HCT116 (cell line): ENCODE data around the gene PPM1J. TPM values are rescaled to one million over a fixed set of nuclear protein-coding genes. Genes with fewer than 3 reads are reported as not detected.

Experiments used
- ATAC-seq: fragments of 200-7000 bp; cut with Tn5 transposase; 2 replicates; pipeline ENCODE4 v1.9.1; 2020; ENCODE audit warnings: mild to moderate bottlenecking, moderate library complexity
- BruUV-seq: library from RNA; stranded (reverse); fragments of 400-500 nt; replicated peaks from 2 replicates; lab custom pipeline; 2021; lab: Mats Ljungman, UMichigan
- CTCF ChIA-PET: fragments of 300-600 bp; sonication (Branson Sonifier 250); formaldehyde crosslinking; loops from one replicate; lab custom pipeline; 2021; ENCODE audit warnings: antibody characterized with exemption; lab: Charles Lee
- POLR2A ChIA-PET: fragments of 300-600, 350-600 bp; sonication (Branson Sonifier 250); formaldehyde crosslinking; loops from one replicate; lab custom pipeline; 2021; ENCODE audit warnings: antibody characterized with exemption; lab: Charles Lee
- RAD21 ChIA-PET, 2 experiments: fragments of 300-600 bp; sonication (Branson Sonifier 250); formaldehyde crosslinking; loops; one replicate each; lab custom pipeline; 2023; ENCODE audit warnings: low total read pairs in 2 of 2; ENCODE audit not compliant: uncharacterized antibody in 2 of 2, unreplicated experiment in 2 of 2, low non-redundant PET in 1 of 2; lab: Charles Lee
- DNase-seq: peaks from one replicate; pipeline ENCODE4 v3.0.0-alpha.2; 2010; ENCODE audit warnings: low read depth, low spot score
- H2AFZ ChIP-seq: fragments of 200-600 bp; shearing (Covaris generic), sonication (generic); 2 replicates; pipeline ENCODE4 v1.6.1; 2017; ENCODE audit warnings: low read depth, mixed run types, mixed read lengths, antibody characterized with exemption, low read length; ENCODE audit not compliant: poor library complexity, severe bottlenecking
- H3K27ac ChIP-seq: 2 replicates; pipeline ENCODE4 v1.5.1; 2012; ENCODE audit warnings: low read depth, low read length
- H3K27me3 ChIP-seq: fragments of 200-600 bp; sonication (generic); 2 replicates; pipeline ENCODE4 v1.6.1; 2016; ENCODE audit warnings: mixed run types, low read length, mixed read lengths; ENCODE audit not compliant: insufficient read depth
- H3K36me3 ChIP-seq, 2 experiments: fragments of 200-500 bp in 1 of 2; fragments of 200-600 bp in 1 of 2; sonication (Bioruptor generic) in 1 of 2; sonication (generic) in 1 of 2; 2 replicates each; pipeline versions ENCODE4 v1.5.1 to v1.6.1; 2014 to 2016; ENCODE audit warnings: low read length in 2 of 2, inconsistent platforms in 1 of 2, mixed read lengths in 1 of 2, mixed run types in 1 of 2; ENCODE audit not compliant: insufficient read depth in 2 of 2, control insufficient read depth in 1 of 2
- H3K4me1 ChIP-seq, 2 experiments: fragments of 200-600 bp in 1 of 2; sonication (generic) in 1 of 2; 2 replicates each; pipeline versions ENCODE4 v1.5.1 to v1.6.1; 2012 to 2017; ENCODE audit warnings: low read length in 2 of 2, inconsistent platforms in 1 of 2, mild to moderate bottlenecking in 1 of 2, mixed read lengths in 1 of 2, mixed run types in 1 of 2, moderate library complexity in 1 of 2; ENCODE audit not compliant: insufficient read depth in 2 of 2, control insufficient read depth in 1 of 2
- H3K4me2 ChIP-seq: fragments of 200-600 bp; sonication (generic); 2 replicates; pipeline ENCODE4 v1.6.1; 2017; ENCODE audit warnings: mixed run types, low read length, mixed read lengths
- H3K4me3 ChIP-seq, 2 experiments: fragments of 200-600 bp in 1 of 2; sonication (generic) in 1 of 2; replicated peaks in 1 of 2; 2 replicates each; pipeline ENCODE4 v1.5.1; 2011 to 2016; ENCODE audit warnings: low read length in 2 of 2, control low read depth in 1 of 2, low read depth in 1 of 2, mild to moderate bottlenecking in 1 of 2, mixed read lengths in 1 of 2, mixed run types in 1 of 2
- H3K79me2 ChIP-seq: fragments of 200-600 bp; sonication (generic); 2 replicates; pipeline ENCODE4 v1.6.1; 2017; ENCODE audit warnings: mild to moderate bottlenecking, mixed run types, low read length, moderate library complexity, mixed read lengths; ENCODE audit not compliant: insufficient read depth
- H3K9ac ChIP-seq: fragments of 200-600 bp; sonication (generic); 2 replicates; pipeline ENCODE4 v1.6.1; 2016; ENCODE audit warnings: low read length, mixed read lengths
- H3K9me2 ChIP-seq: fragments of 200-600 bp; sonication (generic), shearing (Covaris generic); 2 replicates; pipeline ENCODE4 v1.6.1; 2017; ENCODE audit warnings: mixed run types, mild to moderate bottlenecking, moderate library complexity; ENCODE audit not compliant: insufficient read depth
- H3K9me3 ChIP-seq, 2 experiments: fragments of 200-500 bp in 1 of 2; fragments of 200-600 bp in 1 of 2; sonication (Bioruptor generic) in 1 of 2; sonication (generic) in 1 of 2; 2 replicates each; pipeline ENCODE4 v1.6.1; 2014 to 2017; ENCODE audit warnings: low read length in 2 of 2, mixed read lengths in 2 of 2, inconsistent platforms in 1 of 2, low read depth in 1 of 2, mild to moderate bottlenecking in 1 of 2, mixed run types in 1 of 2, moderate library complexity in 1 of 2; ENCODE audit not compliant: control insufficient read depth in 1 of 2, insufficient read depth in 1 of 2
- H4K20me1 ChIP-seq: fragments of 200-600 bp; sonication (generic), shearing (Covaris generic); 2 replicates; pipeline ENCODE4 v1.6.1; 2017; ENCODE audit warnings: mixed run types, mild to moderate bottlenecking, moderate library complexity; ENCODE audit not compliant: insufficient read depth
- ATF3 ChIP-seq: IDR thresholded peaks from 2 replicates; pipeline ENCODE4 v1.6.1; 2012
- CEBPB ChIP-seq: IDR thresholded peaks from 2 replicates; pipeline ENCODE4 v1.6.1; 2012; ENCODE audit warnings: low read depth
- EGR1 ChIP-seq: IDR thresholded peaks from 2 replicates; pipeline ENCODE4 v1.6.1; 2012; ENCODE audit warnings: low read depth
- EZH2 ChIP-seq: fragments of 200-600 bp; sonication (generic); IDR thresholded peaks from 2 replicates; pipeline ENCODE4 v1.6.1; 2017; ENCODE audit warnings: antibody characterized with exemption, mixed run types
- FOSL1 ChIP-seq: IDR thresholded peaks from 2 replicates; pipeline ENCODE4 v1.6.1; 2012; ENCODE audit warnings: low read depth
- JUND ChIP-seq: IDR thresholded peaks from 2 replicates; pipeline ENCODE4 v1.6.1; 2012
- POLR2AphosphoS5 ChIP-seq: IDR thresholded peaks from 2 replicates; pipeline ENCODE4 v1.6.1; 2011; ENCODE audit warnings: mild to moderate bottlenecking, low read depth, low read length, moderate library complexity
- RAD21 ChIP-seq: IDR thresholded peaks from 2 replicates; pipeline ENCODE4 v1.6.1; 2012; ENCODE audit warnings: low read depth, mild to moderate bottlenecking
- SIN3A ChIP-seq: IDR thresholded peaks from 2 replicates; pipeline ENCODE4 v1.6.1; 2012; ENCODE audit warnings: low read depth
- SP1 ChIP-seq: IDR thresholded peaks from 2 replicates; pipeline ENCODE4 v1.6.1; 2012; ENCODE audit warnings: low read depth
- TCF7L2 ChIP-seq: IDR thresholded peaks from 2 replicates; pipeline ENCODE4 v1.7.0; 2011; ENCODE audit warnings: borderline replicate concordance, inconsistent platforms; ENCODE audit not compliant: insufficient read depth, insufficient read length; ENCODE audit errors: extremely low read depth
- YY1 ChIP-seq: IDR thresholded peaks from 2 replicates; pipeline ENCODE4 v1.6.1; 2011; ENCODE audit warnings: low read length, low read depth, moderate library complexity, mild to moderate bottlenecking; ENCODE audit not compliant: insufficient replicate concordance; ENCODE audit errors: extremely low read depth
- ZBTB33 ChIP-seq: IDR thresholded peaks from 2 replicates; pipeline ENCODE4 v1.6.1; 2011; ENCODE audit warnings: mild to moderate bottlenecking, low read length, moderate library complexity; ENCODE audit not compliant: insufficient replicate concordance; ENCODE audit errors: extremely low read depth
- ZFX ChIP-seq: fragments of 450-650 bp; IDR thresholded peaks from 2 replicates; pipeline ENCODE4 v1.6.1; 2017
- intact Hi-C: fragments of 100-400 bp; cut with micrococcal nuclease; formaldehyde crosslinking; loops from 2 replicates; pipeline ENCODE4 v1.10.0; 2022
- total RNA-seq: library from RNA; stranded (reverse); gene quantifications from one replicate; pipeline ENCODE4 v1.2.1, GENCODE V29; 2021; ENCODE audit not compliant: unreplicated experiment

Gene PPM1J
- total RNA-seq, 1 experiment from 2014 or later: 7.5 TPM

GRCh38 chr1:112688781-112689193 lies 26.3 kb downstream of the PPM1J start:
- Histone ChIP-seq H3K4me3 (no peak overlapping the region), H3K9ac (no peak overlapping the region), H3K9me2 (no peaks in the 10 kb centered on the region), H3K36me3 (peaks cover 6 to 20% of the 10 kb centered on the region in 2 experiments; a peak in 2 of 4 replicates), H3K4me2 (no peak overlapping the region), H3K27ac (no peak overlapping the region), H4K20me1 (no peaks in the 10 kb centered on the region), H3K9me3 (no peaks in the 10 kb centered on the region), H3K79me2 (0 out of 2 replicates have a peak, but pooled peaks cover 10% of the 10 kb centered on the region), H2AFZ (no peak overlapping the region), H3K27me3 (no peaks in the 10 kb centered on the region), H3K4me1 (no peaks in the 10 kb centered on the region; a peak in 1 of 4 replicates)
- BruUV-seq: no TSS peak
- intact Hi-C loops: no loop called here
- CTCF ChIA-PET: no interaction called here
- POLR2A ChIA-PET: no interaction called here
- ATAC-seq (no peak), DNase-seq (no peak)
- RAD21 ChIA-PET: no interaction called here
- TF ChIP-seq JUND (no peak), POLR2AphosphoS5 (no peak), CEBPB (no peak), SIN3A (no peak), FOSL1 (no peak), ZFX (no peak), ATF3 (no peak), YY1 (no peak), SP1 (no peak)

- Histone ChIP-seq H3K9me3 (no peaks in the 10 kb centered on the region), H3K27me3 (no peaks in the 10 kb centered on the region), H3K9me2 (no peaks in the 10 kb centered on the region), H3K4me3 (no peak overlapping the region), H3K27ac (no peak overlapping the region), H3K79me2 (0 out of 2 replicates have a peak, but pooled peaks cover 15% of the 10 kb centered on the region), H3K4me2 (no peak overlapping the region), H3K9ac (no peak overlapping the region), H3K36me3 (peaks cover 4 to 20% of the 10 kb centered on the region in 2 experiments; a peak in 2 of 4 replicates), H4K20me1 (no peaks in the 10 kb centered on the region), H2AFZ (no peak overlapping the region), H3K4me1 (no peaks in the 10 kb centered on the region; a peak in 1 of 4 replicates)
- POLR2A ChIA-PET: no interaction called here
- intact Hi-C loops: no loop called here
- no TSS peak for BruUV-seq
- ATAC-seq (no peak), DNase-seq (no peak)
- CTCF ChIA-PET: no interaction called here
- RAD21 ChIA-PET: no interaction called here
- TF ChIP-seq RAD21: no peak
- no peak for TF ChIP-seq EZH2
- TF ChIP-seq TCF7L2: no peak
- TF ChIP-seq JUND: no peak
- TF ChIP-seq POLR2AphosphoS5: no peak
- TF ChIP-seq YY1: no peak
- TF ChIP-seq CEBPB: no peak
- TF ChIP-seq EGR1: no peak
- TF ChIP-seq ZBTB33: no peak
Measured at GRCh38 chr1:112687785-112688496, 27.2 kb downstream of the PPM1J start.
